Left renal cortex interstitium (tissue), 4 donors: ENCODE results near the gene SLCO3A1. TPM values are rescaled to one million over a fixed set of nuclear protein-coding genes. Genes with fewer than 3 reads are reported as not detected.

Experiments used
- DNase-seq, 4 donors: peaks; one replicate each; pipeline ENCODE4 v3.0.0-alpha.2; 2013; ENCODE audit warnings: low read depth in 4 of 4, low spot score in 2 of 4, missing footprints in 1 of 4
- polyA plus RNA-seq, 4 donors: library from polyadenylated mRNA; unstranded; fragments of 120-200 nt; gene quantifications; one replicate each; pipeline ENCODE4 v1.2.1, GENCODE V29; 2013; ENCODE audit not compliant: insufficient read length in 4 of 4

Gene SLCO3A1
- polyA plus RNA-seq, 4 donors, result 7.8 to 14.4 (median 11.9) TPM

- DNase-seq, result no peak
Observed at GRCh38 chr15:92116330-92116729, 262.8 kb downstream of the SLCO3A1 start.

- no peak for DNase-seq
Observed at GRCh38 chr15:92117261-92117731, 263.8 kb downstream of the SLCO3A1 start.

GRCh38 chr15:92118162-92118935, 264.8 kb downstream of the SLCO3A1 start:
- no peak for DNase-seq

- DNase-seq, result no peak
Observed at GRCh38 chr15:92118936-92119325, 265.4 kb downstream of the SLCO3A1 start.

GRCh38 chr15:92120094-92120795, 266.7 kb downstream of the SLCO3A1 start:
- no peak for DNase-seq

- DNase-seq, result no peak
Observed at GRCh38 chr15:92121047-92121446, 267.5 kb downstream of the SLCO3A1 start.

- no peak for DNase-seq
Observed at GRCh38 chr15:92122259-92122658, 268.8 kb downstream of the SLCO3A1 start.

- DNase-seq, result no peak
Observed at GRCh38 chr15:92123962-92124656, 270.6 kb downstream of the SLCO3A1 start.

- no peak for DNase-seq
Observed at GRCh38 chr15:92124657-92125010, 271.1 kb downstream of the SLCO3A1 start.

GRCh38 chr15:92128788-92129187, 275.3 kb downstream of the SLCO3A1 start:
- DNase-seq, result no peak

- DNase-seq, result no peak
Observed at GRCh38 chr15:92130244-92130643, 276.7 kb downstream of the SLCO3A1 start.

- DNase-seq, result no peak
Observed at GRCh38 chr15:92130906-92131305, 277.4 kb downstream of the SLCO3A1 start.

GRCh38 chr15:92132982-92133755, 279.7 kb downstream of the SLCO3A1 start:
- no peak for DNase-seq

- no peak for DNase-seq
Observed at GRCh38 chr15:92140796-92141195, 287.3 kb downstream of the SLCO3A1 start.

GRCh38 chr15:92141607-92142006, 288.1 kb downstream of the SLCO3A1 start:
- DNase-seq, result no peak

GRCh38 chr15:92142242-92143232, 289.0 kb downstream of the SLCO3A1 start:
- DNase-seq, result no peak

GRCh38 chr15:92143765-92144164, 290.3 kb downstream of the SLCO3A1 start:
- DNase-seq, result no peak

GRCh38 chr15:92146511-92147150, 293.1 kb downstream of the SLCO3A1 start:
- no peak for DNase-seq

GRCh38 chr15:92149029-92149428, 295.5 kb downstream of the SLCO3A1 start:
- no peak for DNase-seq
